ENCODE measurements around the gene ACP7. TPM values are rescaled to one million over a fixed set of nuclear protein-coding genes. Genes with fewer than 3 reads are reported as not detected.
A peak's percentile ranks its signal among the peaks of the same experiment; 100 is the strongest.

ACP7 gene
- total RNA-seq, 1 experiment from 2014 or later: 0.15 TPM

GRCh38 chr19:39077323-39077722 is 6.8 kb upstream of the ACP7 start:
- Histone ChIP-seq H3K27ac (ENCODE audit: insufficient read length, low read depth, low read length) (no peak overlapping the region), H3K14ac (ENCODE audit: insufficient read depth, low read length) (no peak overlapping the region), H2BK20ac (ENCODE audit: low read depth, low read length, poor library complexity, severe bottlenecking) (no peak overlapping the region), H3K9me3 (ENCODE audit: control insufficient read depth, low read depth, low read length) (no peaks in the 10 kb centered on the region), H3K18ac (ENCODE audit: insufficient read length, low read depth, low read length) (no peak overlapping the region), H3K23ac (ENCODE audit: insufficient read length, low read depth, low read length) (no peak overlapping the region), H2BK12ac (ENCODE audit: insufficient read length, low read depth, low read length) (no peak overlapping the region), H3K79me1 (ENCODE audit: insufficient read depth, low read depth, low read length, poor library complexity, severe bottlenecking) (no peaks in the 10 kb centered on the region), H4K91ac (ENCODE audit: insufficient read length, low read depth, low read length) (no peak overlapping the region), H3K4ac (ENCODE audit: low read depth, low read length) (no peak overlapping the region), H2AFZ (ENCODE audit: low read length) (no peak overlapping the region), H3K9ac (ENCODE audit: extremely low read depth, insufficient read length, low read length) (no peak overlapping the region), H4K5ac (ENCODE audit: insufficient read length, low read depth, low read length) (no peak overlapping the region), H3K4me1 (ENCODE audit: insufficient read depth, low read length) (no peaks in the 10 kb centered on the region), H3K4me2 (ENCODE audit: insufficient read depth, insufficient read length, low read length) (no peak overlapping the region), H3K79me2 (ENCODE audit: insufficient read depth, low read length) (no peaks in the 10 kb centered on the region), H2BK15ac (ENCODE audit: low read depth, low read length) (no peak overlapping the region), H4K20me1 (ENCODE audit: control insufficient read depth, insufficient read depth, insufficient read length) (no peaks in the 10 kb centered on the region), H3T11ph (ENCODE audit: low read length) (no peak overlapping the region), H2AK5ac (ENCODE audit: insufficient read length, low read length) (no peak overlapping the region), H2BK120ac (ENCODE audit: low read depth, low read length, poor library complexity, severe bottlenecking) (no peak overlapping the region), H4K8ac (replicated peaks; ENCODE audit: insufficient read length, low read depth, low read length) (no peak overlapping the region), H3K27me3 (ENCODE audit: insufficient read depth, low read length) (no peaks in the 10 kb centered on the region; the same call in 1 of the 2 replicates), H2BK5ac (ENCODE audit: insufficient read length, low read length) (no peak overlapping the region), H3K23me2 (ENCODE audit: insufficient read length, low read depth, low read length, poor library complexity, severe bottlenecking) (no peaks in the 10 kb centered on the region), H3K56ac (ENCODE audit: insufficient read length, low read depth, low read length) (no peak overlapping the region)
- Mint-ChIP-seq H3K4me3 (no peak overlapping the region), H3K27me3 (ENCODE audit: low read depth) (peaks cover 47% of the 10 kb centered on the region), H3K27ac (0 out of 7 replicates have a peak overlapping the region, but pooled peaks of 1 of the 3 experiments have one; percentile 53), H3K9me3 (no peaks in the 10 kb centered on the region; a peak in 2 of 5 replicates), H3K4me1 (peaks cover 0 to 3% of the 10 kb centered on the region in 2 experiments; a peak in 1 of 4 replicates), H3K36me3 (ENCODE audit: insufficient read depth in 1 of 3, low read depth in 3 of 3) (no peaks in the 10 kb centered on the region)
- no CpG with 5 or more reads among the region's 11 CpGs for whole genome bisulfite sequencing (ENCODE audit: extremely low coverage, insufficient read length, low lambda C conversion rate)
- DNase-seq: no peak
- no peak for TF ChIP-seq CTCF (conservative IDR thresholded peaks at IDR 0.05)

Measured in H9 (cell line).